GM20000 (cell line): ENCODE results near the gene ZBTB7B.

Experiments used
- DNase-seq: peaks from one replicate; pipeline ENCODE4 v3.0.0; 2012; ENCODE audit warnings: low spot score
- CTCF ChIP-seq: IDR thresholded peaks from 2 replicates; pipeline ENCODE4 v1.5.1; 2012; ENCODE audit warnings: mild to moderate bottlenecking, control low read depth; ENCODE audit errors: extremely low read depth, missing control alignments

Gene ZBTB7B

GRCh38 chr1:155023627-155024026 is 21.0 kb downstream of the ZBTB7B start:
- no peak for DNase-seq
- TF ChIP-seq CTCF, result no peak

GRCh38 chr1:155024315-155024714 is 21.7 kb downstream of the ZBTB7B start:
- TF ChIP-seq CTCF, result no peak
- DNase-seq, result no peak

DNA sequence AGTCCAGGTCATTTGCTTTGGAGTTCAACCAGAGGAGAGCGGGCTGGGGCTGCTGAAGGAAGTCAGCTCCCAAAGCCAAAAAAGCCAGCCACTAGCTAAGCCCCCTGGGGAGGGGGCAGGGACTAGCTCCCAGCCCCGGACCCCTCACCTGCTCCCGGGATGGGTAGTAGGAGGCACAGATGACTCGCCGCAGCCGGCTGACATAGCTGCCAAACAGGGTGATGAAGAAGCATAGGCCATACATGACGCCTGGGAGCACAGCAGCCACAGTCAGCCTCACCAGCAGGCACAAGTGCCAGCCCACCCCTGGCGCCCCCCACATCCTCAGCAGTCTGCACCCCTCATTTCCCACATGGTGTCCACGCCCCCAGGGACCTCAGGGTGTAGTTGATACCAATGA is 23.6 kb downstream of the ZBTB7B start:
- DNase-seq, result no peak
- TF ChIP-seq CTCF, result no peak

DNA sequence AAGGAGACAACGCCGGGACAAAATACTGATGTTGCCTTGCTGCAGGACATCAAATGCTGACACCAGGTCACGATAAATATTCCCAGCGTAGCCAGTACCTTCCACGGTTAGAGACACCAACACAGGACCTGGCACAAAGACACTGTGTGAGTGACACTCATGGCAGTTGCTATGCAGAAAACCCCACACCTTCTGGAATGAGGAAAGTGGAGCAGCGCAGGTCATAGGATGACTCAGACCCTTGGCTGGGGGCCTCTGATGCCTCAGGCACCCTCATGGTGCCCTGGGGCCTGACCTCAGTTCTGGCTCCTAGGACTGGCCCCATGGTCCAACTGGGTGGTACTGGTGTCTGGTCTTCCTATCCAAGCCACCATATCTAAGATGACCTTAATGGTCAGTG is 24.0 kb downstream of the ZBTB7B start:
- no peak for TF ChIP-seq CTCF
- DNase-seq, result no peak

GRCh38 chr1:155029513-155030242 is 27.1 kb downstream of the ZBTB7B start:
- no peak for TF ChIP-seq CTCF
- no peak for DNase-seq

GRCh38 chr1:155030243-155030795 is 27.7 kb downstream of the ZBTB7B start:
- no peak for TF ChIP-seq CTCF
- DNase-seq, result no peak

GRCh38 chr1:155030899-155031298 is 28.3 kb downstream of the ZBTB7B start:
- no peak for DNase-seq
- no peak for TF ChIP-seq CTCF
